Measurements from ENCODE around the gene CELF5. TPM values are rescaled to one million over a fixed set of nuclear protein-coding genes. Genes with fewer than 3 reads are reported as not detected.

Gene CELF5
- total and polyA plus RNA-seq, 9 of the 15 experiments (the other 6 are each of a cell fraction or from before 2014, with no cell fraction given): 0.01 to 0.56 (median 0.22) TPM

DNA sequence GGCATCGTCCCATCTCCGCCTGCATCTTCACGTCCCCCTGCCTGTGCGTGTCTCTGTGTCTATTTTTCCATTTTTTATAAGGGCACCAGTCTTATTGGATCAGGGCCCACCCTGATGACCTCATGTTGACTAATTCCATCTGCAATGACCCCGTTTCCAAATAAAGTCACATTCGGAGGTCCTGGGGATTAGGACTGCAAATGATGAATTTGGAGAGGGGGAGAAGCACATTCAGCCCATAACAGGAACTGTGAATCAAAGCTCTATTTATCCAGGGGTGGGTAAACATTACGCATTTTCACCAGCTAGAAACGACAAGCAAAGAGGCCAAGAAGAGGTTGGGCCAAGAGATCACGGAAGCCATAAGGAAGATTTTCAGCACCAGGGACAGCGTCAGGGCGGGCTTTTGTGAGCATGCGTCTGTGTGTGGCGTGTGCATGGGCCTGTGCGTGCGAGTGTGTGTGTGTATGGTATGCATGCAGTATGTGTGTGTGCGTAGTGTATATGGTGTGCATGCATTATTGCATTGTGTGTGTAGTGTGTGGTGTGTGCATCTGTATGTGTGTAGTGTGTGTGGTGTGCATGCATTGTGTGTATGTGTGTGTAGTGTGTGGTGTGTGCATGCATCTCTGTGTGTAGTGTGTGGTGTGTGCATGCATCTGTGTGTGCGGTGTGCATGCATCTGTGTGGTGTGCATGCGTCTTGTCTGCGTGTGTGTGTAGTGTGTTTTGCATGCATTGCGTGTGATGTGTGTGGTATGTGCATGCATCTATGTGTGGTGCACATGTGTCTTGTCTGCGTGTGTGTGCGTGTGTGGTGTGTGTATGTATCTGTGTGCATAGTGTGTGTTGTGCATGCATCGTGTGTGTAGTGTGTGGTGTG, 19.6 kb downstream of the CELF5 start:
- Histone ChIP-seq H3K27ac (ENCODE audit: extremely low read depth, low read depth, low read length) (no peak overlapping the region), H3K9me1 (ENCODE audit: control insufficient read depth, insufficient read depth, low read length) (no peaks in the 10 kb centered on the region), H3K4me1 (replicated peaks in 1 of 2; ENCODE audit: control insufficient read depth in 2 of 2, insufficient read depth in 2 of 2, low read length in 2 of 2) (peaks cover 0 to 3% of the 10 kb centered on the region in 2 experiments; a peak in 2 of 5 replicates), H3K4me2 (ENCODE audit: insufficient read depth, low read length) (no peak overlapping the region), H3K36me3 (ENCODE audit: control insufficient read depth, insufficient read depth, low read length) (no peaks in the 10 kb centered on the region), H3K79me2 (ENCODE audit: control insufficient read depth, insufficient read depth, low read length) (no peaks in the 10 kb centered on the region), H3K27me3 (ENCODE audit: control insufficient read depth in 2 of 2, insufficient read depth in 2 of 2, low read length in 2 of 2) (peaks cover 0 to 27% of the 10 kb centered on the region in 2 experiments; a peak in 3 of 5 replicates), H3K9me3 (replicated peaks; ENCODE audit: control insufficient read depth, insufficient read depth, low read depth, low read length) (no peaks in the 10 kb centered on the region), H2AFZ (ENCODE audit: low read depth, low read length) (no peak overlapping the region), H4K20me1 (replicated peaks; ENCODE audit: control insufficient read depth, insufficient read depth, low read length) (peaks cover 10% of the 10 kb centered on the region; the same call in 1 of the 2 replicates), H3K9ac (ENCODE audit: insufficient read depth in 1 of 2, low read depth in 2 of 2, low read length in 2 of 2) (no peak overlapping the region), H3K4me3 (no peak overlapping the region)
- peak; percentile 92 for FAIRE-seq
- BruUV-seq (replicated peaks): no TSS peak
- DNase-seq (ENCODE audit: extremely low read depth in 1 of 4, low spot score in 3 of 4): peak; percentile 48 to 84 (median 64)
- intact Hi-C loops (cut with micrococcal nuclease): no loop called here
- in situ Hi-C loops (cut with MboI): no loop called here
- ChIA-PET POLR2A (no interaction called here), CTCF (ENCODE audit: low intra/inter-chr PET ratio) (no interaction called here)
- 14% methylated on average over 23 of the region's 23 CpGs for WGBS (ENCODE audit: insufficient coverage, low coverage, missing lambda C conversion rate)
- peak; percentile 83 for ATAC-seq
- TF ChIP-seq BRF1 (IDR thresholded peaks at IDR 0.05; ENCODE audit: borderline replicate concordance, extremely low read depth, insufficient read length) (no peak), PHF20 (IDR thresholded peaks at IDR 0.05; ENCODE audit: partially characterized antibody) (peak; percentile 25), SAFB (IDR thresholded peaks at IDR 0.05; ENCODE audit: borderline replicate concordance, low read depth, low read length) (no peak), BRD4 (IDR thresholded peaks at IDR 0.05) (no peak), DPF2 (IDR thresholded peaks at IDR 0.05) (0 out of 2 replicates have a peak, but pooled peaks have one; percentile 18), HDAC1 (IDR thresholded peaks at IDR 0.05) (peak in 1 of 2 experiments; percentile 94; a peak in 2 of 4 replicates), PCBP1 (IDR thresholded peaks at IDR 0.05; ENCODE audit: low read depth, low read length, poor library complexity, severe bottlenecking) (no peak), ADNP (tag; IDR thresholded peaks at IDR 0.05) (no peak), MTA2 (IDR thresholded peaks at IDR 0.05; ENCODE audit: low read depth) (0 out of 2 replicates have a peak, but pooled peaks have one; percentile 15), GATAD2A (IDR thresholded peaks at IDR 0.05) (no peak), ZC3H4 (CRISPR knock-in tag; IDR thresholded peaks at IDR 0.05; ENCODE audit: borderline replicate concordance) (peak; percentile 79; the same call in 1 of the 2 replicates)
- TF ChIP-seq, protein P1, sequence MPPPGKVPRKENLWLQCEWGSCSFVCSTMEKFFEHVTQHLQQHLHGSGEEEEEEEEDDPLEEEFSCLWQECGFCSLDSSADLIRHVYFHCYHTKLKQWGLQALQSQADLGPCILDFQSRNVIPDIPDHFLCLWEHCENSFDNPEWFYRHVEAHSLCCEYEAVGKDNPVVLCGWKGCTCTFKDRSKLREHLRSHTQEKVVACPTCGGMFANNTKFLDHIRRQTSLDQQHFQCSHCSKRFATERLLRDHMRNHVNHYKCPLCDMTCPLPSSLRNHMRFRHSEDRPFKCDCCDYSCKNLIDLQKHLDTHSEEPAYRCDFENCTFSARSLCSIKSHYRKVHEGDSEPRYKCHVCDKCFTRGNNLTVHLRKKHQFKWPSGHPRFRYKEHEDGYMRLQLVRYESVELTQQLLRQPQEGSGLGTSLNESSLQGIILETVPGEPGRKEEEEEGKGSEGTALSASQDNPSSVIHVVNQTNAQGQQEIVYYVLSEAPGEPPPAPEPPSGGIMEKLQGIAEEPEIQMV (tag; conservative IDR thresholded peaks at IDR 0.05; ENCODE audit: low read depth): no peak
- TF ChIP-seq, protein P2, sequence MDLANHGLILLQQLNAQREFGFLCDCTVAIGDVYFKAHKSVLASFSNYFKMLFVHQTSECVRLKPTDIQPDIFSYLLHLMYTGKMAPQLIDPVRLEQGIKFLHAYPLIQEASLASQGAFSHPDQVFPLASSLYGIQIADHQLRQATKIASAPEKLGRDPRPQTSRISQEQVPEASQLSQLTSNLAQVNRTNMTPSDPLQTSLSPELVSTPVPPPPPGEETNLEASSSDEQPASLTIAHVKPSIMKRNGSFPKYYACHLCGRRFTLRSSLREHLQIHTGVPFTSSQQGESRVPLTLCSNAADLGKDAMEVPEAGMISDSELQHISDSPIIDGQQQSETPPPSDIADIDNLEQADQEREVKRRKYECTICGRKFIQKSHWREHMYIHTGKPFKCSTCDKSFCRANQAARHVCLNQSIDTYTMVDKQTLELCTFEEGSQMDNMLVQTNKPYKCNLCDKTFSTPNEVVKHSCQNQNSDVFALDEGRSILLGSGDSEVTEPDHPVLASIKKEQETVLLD (IDR thresholded peaks at IDR 0.05): peak; percentile 71
- TF ChIP-seq, protein P3, sequence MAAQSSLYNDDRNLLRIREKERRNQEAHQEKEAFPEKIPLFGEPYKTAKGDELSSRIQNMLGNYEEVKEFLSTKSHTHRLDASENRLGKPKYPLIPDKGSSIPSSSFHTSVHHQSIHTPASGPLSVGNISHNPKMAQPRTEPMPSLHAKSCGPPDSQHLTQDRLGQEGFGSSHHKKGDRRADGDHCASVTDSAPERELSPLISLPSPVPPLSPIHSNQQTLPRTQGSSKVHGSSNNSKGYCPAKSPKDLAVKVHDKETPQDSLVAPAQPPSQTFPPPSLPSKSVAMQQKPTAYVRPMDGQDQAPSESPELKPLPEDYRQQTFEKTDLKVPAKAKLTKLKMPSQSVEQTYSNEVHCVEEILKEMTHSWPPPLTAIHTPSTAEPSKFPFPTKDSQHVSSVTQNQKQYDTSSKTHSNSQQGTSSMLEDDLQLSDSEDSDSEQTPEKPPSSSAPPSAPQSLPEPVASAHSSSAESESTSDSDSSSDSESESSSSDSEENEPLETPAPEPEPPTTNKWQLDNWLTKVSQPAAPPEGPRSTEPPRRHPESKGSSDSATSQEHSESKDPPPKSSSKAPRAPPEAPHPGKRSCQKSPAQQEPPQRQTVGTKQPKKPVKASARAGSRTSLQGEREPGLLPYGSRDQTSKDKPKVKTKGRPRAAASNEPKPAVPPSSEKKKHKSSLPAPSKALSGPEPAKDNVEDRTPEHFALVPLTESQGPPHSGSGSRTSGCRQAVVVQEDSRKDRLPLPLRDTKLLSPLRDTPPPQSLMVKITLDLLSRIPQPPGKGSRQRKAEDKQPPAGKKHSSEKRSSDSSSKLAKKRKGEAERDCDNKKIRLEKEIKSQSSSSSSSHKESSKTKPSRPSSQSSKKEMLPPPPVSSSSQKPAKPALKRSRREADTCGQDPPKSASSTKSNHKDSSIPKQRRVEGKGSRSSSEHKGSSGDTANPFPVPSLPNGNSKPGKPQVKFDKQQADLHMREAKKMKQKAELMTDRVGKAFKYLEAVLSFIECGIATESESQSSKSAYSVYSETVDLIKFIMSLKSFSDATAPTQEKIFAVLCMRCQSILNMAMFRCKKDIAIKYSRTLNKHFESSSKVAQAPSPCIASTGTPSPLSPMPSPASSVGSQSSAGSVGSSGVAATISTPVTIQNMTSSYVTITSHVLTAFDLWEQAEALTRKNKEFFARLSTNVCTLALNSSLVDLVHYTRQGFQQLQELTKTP (IDR thresholded peaks at IDR 0.05; ENCODE audit: low read depth in 1 of 2, partially characterized antibody in 2 of 2): peak in 1 of 2 experiments; percentile 96

Measured in K562 (cell line).